Endothelial cell of umbilical vein (primary cell): ENCODE measurements around the gene MMP1. TPM values are rescaled to one million over a fixed set of nuclear protein-coding genes. Genes with fewer than 3 reads are reported as not detected.

ENCODE experiments used
- BruUV-seq: library from RNA; stranded (reverse); fragments of 400-500 nt; replicated peaks from 2 replicates; lab custom pipeline; 2021; lab: Mats Ljungman, UMichigan
- CTCF ChIA-PET: fragments of 300-600, 350-600 bp; sonication (Branson Sonifier 250); formaldehyde crosslinking; loops from one replicate; lab custom pipeline; 2021; ENCODE audit warnings: antibody characterized with exemption, inconsistent platforms; lab: Charles Lee
- POLR2A ChIA-PET: fragments of 300-600, 350-600 bp; sonication (Branson Sonifier 250); formaldehyde crosslinking; loops from one replicate; lab custom pipeline; 2021; ENCODE audit warnings: antibody characterized with exemption, inconsistent platforms; lab: Charles Lee
- DNase-seq: peaks from one replicate; pipeline ENCODE4 v3.0.0-alpha.2; 2011; ENCODE audit warnings: low read depth, low spot score
- FAIRE-seq: peaks from 2 replicates; lab custom pipeline; 2011; peaks lifted over from hg19 to GRCh38; lab: Jason Lieb, UNC
- H2AFZ ChIP-seq: 2 replicates; pipeline ENCODE4 v1.6.0; 2012; ENCODE audit warnings: low read depth, low read length, control low read depth, inconsistent platforms
- H3K27ac ChIP-seq: 2 replicates; pipeline ENCODE4 v1.5.1; 2011; ENCODE audit warnings: low read depth, mild to moderate bottlenecking, control low read depth, low read length, moderate library complexity; ENCODE audit not compliant: insufficient read depth
- H3K27me3 ChIP-seq, 2 experiments: 2 replicates each; pipeline versions ENCODE4 v1.6.0 to v1.6.1; 2011; ENCODE audit warnings: low read length in 2 of 2, mixed read lengths in 1 of 2; ENCODE audit not compliant: control insufficient read depth in 2 of 2, insufficient read depth in 2 of 2
- H3K36me3 ChIP-seq, 2 experiments: 2 replicates in 1 of 2; 3 replicates in 1 of 2; pipeline ENCODE4 v1.5.1; 2011; ENCODE audit warnings: low read length in 2 of 2, mild to moderate bottlenecking in 1 of 2, moderate library complexity in 1 of 2; ENCODE audit not compliant: control insufficient read depth in 2 of 2, insufficient read depth in 2 of 2; ENCODE audit errors: extremely low read depth in 1 of 2
- H3K4me1 ChIP-seq: 3 replicates; pipeline ENCODE4 v1.5.1; 2011; ENCODE audit warnings: mild to moderate bottlenecking, low read length; ENCODE audit not compliant: control insufficient read depth, insufficient read depth; ENCODE audit errors: extremely low read depth
- H3K4me2 ChIP-seq: 2 replicates; pipeline ENCODE4 v1.6.1; 2011; ENCODE audit warnings: low read length, control low read depth, mixed read lengths; ENCODE audit not compliant: insufficient read depth
- H3K4me3 ChIP-seq, 3 experiments: fragments of 200-600 bp in 1 of 3; sonication (generic), shearing (Covaris generic) in 1 of 3; replicated peaks in 1 of 3; 2 replicates each; pipeline ENCODE4 v1.5.1; 2011 to 2016; ENCODE audit warnings: control low read depth in 3 of 3, low read length in 3 of 3, mild to moderate bottlenecking in 2 of 3, inconsistent platforms in 1 of 3, low read depth in 1 of 3, moderate library complexity in 1 of 3; ENCODE audit not compliant: insufficient read depth in 1 of 3
- H3K79me2 ChIP-seq: 2 replicates; pipeline ENCODE4 v1.6.0; 2012; ENCODE audit warnings: low read length, inconsistent platforms; ENCODE audit not compliant: control insufficient read depth, insufficient read depth
- H3K9ac ChIP-seq: replicated peaks from 2 replicates; pipeline ENCODE3; 2011; ENCODE audit warnings: low read length, control low read depth; ENCODE audit not compliant: insufficient read depth; ENCODE audit errors: extremely low read depth
- H3K9me1 ChIP-seq: replicated peaks from 3 replicates; pipeline ENCODE4 v1.6.0; 2011; ENCODE audit warnings: mild to moderate bottlenecking, low read length; ENCODE audit not compliant: control insufficient read depth, insufficient read depth; ENCODE audit errors: extremely low read depth
- H3K9me3 ChIP-seq: replicated peaks from 2 replicates; pipeline ENCODE4 v1.5.1; 2012; ENCODE audit warnings: low read length, inconsistent platforms; ENCODE audit not compliant: control insufficient read depth, insufficient read depth
- H4K20me1 ChIP-seq: replicated peaks from 2 replicates; pipeline ENCODE3; 2011; ENCODE audit warnings: mild to moderate bottlenecking, low read length; ENCODE audit not compliant: control insufficient read depth, insufficient read depth; ENCODE audit errors: extremely low read depth
- EZH2 ChIP-seq: IDR thresholded peaks from 2 replicates; pipeline ENCODE4 v1.6.1; 2012; ENCODE audit warnings: borderline replicate concordance, low read depth, mild to moderate bottlenecking, moderate library complexity, low read length, inconsistent platforms; ENCODE audit not compliant: severe bottlenecking
- FOS ChIP-seq: IDR thresholded peaks from 2 replicates; pipeline ENCODE4 v1.6.1; 2011; ENCODE audit warnings: mild to moderate bottlenecking, low read length, moderate library complexity, borderline replicate concordance; ENCODE audit not compliant: insufficient read depth
- GATA2 ChIP-seq: IDR thresholded peaks from 2 replicates; pipeline ENCODE4 v1.7.0; 2011; ENCODE audit warnings: low read depth, mild to moderate bottlenecking, moderate library complexity, mixed read lengths, low read length; ENCODE audit not compliant: insufficient read length, insufficient read depth
- JUN ChIP-seq: IDR thresholded peaks from 2 replicates; pipeline ENCODE4 v1.6.1; 2011; ENCODE audit warnings: borderline replicate concordance, low read depth; ENCODE audit not compliant: insufficient read length, insufficient read depth
- MYC ChIP-seq: IDR thresholded peaks from one replicate; pipeline ENCODE4 v1.6.1; 2011; ENCODE audit warnings: mild to moderate bottlenecking, low read depth, low read length
- POLR2A ChIP-seq: IDR thresholded peaks from 2 replicates; pipeline ENCODE4 v1.6.1; 2012; ENCODE audit warnings: low read depth, mild to moderate bottlenecking, control low read depth, low read length
- POLR2AphosphoS5 ChIP-seq: IDR thresholded peaks from 2 replicates; pipeline ENCODE4 v1.6.1; 2012; ENCODE audit warnings: low read depth, mild to moderate bottlenecking, control low read depth, low read length, moderate library complexity; ENCODE audit not compliant: insufficient read depth
- dilution Hi-C: fragments of 300-500 bp; cut with MboI; formaldehyde crosslinking; loops from one replicate; pipeline ENCODE4 v1.15.0; 2019; ENCODE audit warnings: low sequenced_read_pairs; ENCODE audit not compliant: extremely low pct_ligation_motif_present
- intact Hi-C: fragments of 100-400 bp; cut with micrococcal nuclease; formaldehyde crosslinking; loops from one replicate; pipeline ENCODE4 v1.10.0; 2022
- polyA plus RNA-seq, 4 experiments: library from polyadenylated mRNA; depleted of rRNA in 3 of 4; stranded (reverse) in 3 of 4; unstranded in 1 of 4; fragments of >200 nt; gene quantifications; 2 replicates each; pipeline versions ENCODE4 v1.2.1 to v1.2.3, GENCODE V29; 2011 to 2012; ENCODE audit warnings: missing spikeins in 1 of 4
- total RNA-seq: library from RNA; stranded (reverse); gene quantifications from 2 replicates; pipeline ENCODE4 v1.2.3, GENCODE V29; 2021
- TF ChIP-seq, protein P1 (sequence below), 2 donors: IDR thresholded peaks; 1 replicate in 1 of 2; 2 replicates in 1 of 2; pipeline ENCODE4 v1.5.1; 2011; ENCODE audit warnings: low read length in 2 of 2, mild to moderate bottlenecking in 2 of 2, moderate library complexity in 2 of 2, control low read depth in 1 of 2, inconsistent platforms in 1 of 2, low read depth in 1 of 2; ENCODE audit not compliant: insufficient read depth in 1 of 2; ENCODE audit errors: extremely low read depth in 1 of 2
- TF ChIP-seq, protein P2 (sequence below): IDR thresholded peaks from 2 replicates; pipeline ENCODE4 v1.6.1; 2011; ENCODE audit not compliant: insufficient read depth, insufficient read length

MMP1 gene
- total and polyA plus RNA-seq, 2 donors (not counting 3 experiments of a cell fraction or from before 2014, with no cell fraction given): 1.4 to 1,694 TPM

DNA sequence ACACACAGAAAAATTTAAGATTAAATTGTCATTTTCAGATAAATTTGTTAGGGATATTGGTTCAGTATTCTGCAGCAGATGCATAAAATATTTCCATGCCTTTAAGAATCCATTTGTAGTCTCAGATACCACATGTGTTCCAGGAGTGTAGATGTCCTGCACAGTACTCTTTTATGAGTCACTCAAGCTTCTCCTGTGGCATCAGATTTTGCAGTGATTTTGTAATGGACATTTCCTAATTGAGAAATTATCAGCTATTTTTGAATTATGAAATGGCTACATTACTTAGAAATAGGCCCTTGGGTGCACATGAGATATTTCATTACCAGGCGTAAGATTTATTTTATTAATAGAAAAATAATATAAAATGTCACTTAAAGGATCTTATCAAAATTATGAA, 26.6 kb upstream of the MMP1 start:
- no peaks in the 10 kb centered on the region for H3K9me1 ChIP-seq
- dilution Hi-C loops: no loop called here
- POLR2A ChIA-PET: no interaction called here
- H2AFZ ChIP-seq: no peak overlapping the region
- no peaks in the 10 kb centered on the region for H3K79me2 ChIP-seq
- FAIRE-seq: no peak
- no peak overlapping the region for H3K9ac ChIP-seq
- DNase-seq: no peak
- no peak for TF ChIP-seq EZH2
- no peak for TF ChIP-seq JUN
- TF ChIP-seq GATA2: no peak
- no peak for TF ChIP-seq POLR2A
- TF ChIP-seq POLR2AphosphoS5: no peak
- TF ChIP-seq MYC: no peak
- TF ChIP-seq, protein P1, sequence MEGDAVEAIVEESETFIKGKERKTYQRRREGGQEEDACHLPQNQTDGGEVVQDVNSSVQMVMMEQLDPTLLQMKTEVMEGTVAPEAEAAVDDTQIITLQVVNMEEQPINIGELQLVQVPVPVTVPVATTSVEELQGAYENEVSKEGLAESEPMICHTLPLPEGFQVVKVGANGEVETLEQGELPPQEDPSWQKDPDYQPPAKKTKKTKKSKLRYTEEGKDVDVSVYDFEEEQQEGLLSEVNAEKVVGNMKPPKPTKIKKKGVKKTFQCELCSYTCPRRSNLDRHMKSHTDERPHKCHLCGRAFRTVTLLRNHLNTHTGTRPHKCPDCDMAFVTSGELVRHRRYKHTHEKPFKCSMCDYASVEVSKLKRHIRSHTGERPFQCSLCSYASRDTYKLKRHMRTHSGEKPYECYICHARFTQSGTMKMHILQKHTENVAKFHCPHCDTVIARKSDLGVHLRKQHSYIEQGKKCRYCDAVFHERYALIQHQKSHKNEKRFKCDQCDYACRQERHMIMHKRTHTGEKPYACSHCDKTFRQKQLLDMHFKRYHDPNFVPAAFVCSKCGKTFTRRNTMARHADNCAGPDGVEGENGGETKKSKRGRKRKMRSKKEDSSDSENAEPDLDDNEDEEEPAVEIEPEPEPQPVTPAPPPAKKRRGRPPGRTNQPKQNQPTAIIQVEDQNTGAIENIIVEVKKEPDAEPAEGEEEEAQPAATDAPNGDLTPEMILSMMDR (IDR thresholded peaks at IDR 0.05; ENCODE audit: extremely low read depth in 1 of 2, insufficient read depth in 1 of 2, low read depth in 1 of 2, low read length in 2 of 2): no peak
- TF ChIP-seq, protein P2, sequence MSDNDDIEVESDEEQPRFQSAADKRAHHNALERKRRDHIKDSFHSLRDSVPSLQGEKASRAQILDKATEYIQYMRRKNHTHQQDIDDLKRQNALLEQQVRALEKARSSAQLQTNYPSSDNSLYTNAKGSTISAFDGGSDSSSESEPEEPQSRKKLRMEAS: no peak
- TF ChIP-seq FOS: no peak
- no peaks in the 10 kb centered on the region for H3K4me1 ChIP-seq
- intact Hi-C loops: no loop called here
- peaks cover 7 to 11% of the 10 kb centered on the region in 2 experiments for H3K27me3 ChIP-seq
- H3K4me2 ChIP-seq: no peak overlapping the region
- H4K20me1 ChIP-seq: no peaks in the 10 kb centered on the region
- BruUV-seq: no TSS peak
- H3K4me3 ChIP-seq: no peak overlapping the region
- H3K27ac ChIP-seq: no peak overlapping the region
- CTCF ChIA-PET: interaction anchor here (1.8 kb wide), 1 partner anchor 9 kb away, joined by 5 read pairs; no protein-coding TSS in a partner anchor
- H3K36me3 ChIP-seq: no peaks in the 10 kb centered on the region
- H3K9me3 ChIP-seq: no peaks in the 10 kb centered on the region
